Jurkat, Clone E6-1 (cell line): Measurements from ENCODE around the gene KRTAP3-1.
"Not testable (repeated sequence)": the region's sequence is repeated elsewhere in the genome, so short reads cannot be mapped to it uniquely, and the experiment has no call there.

ENCODE experiments used
- DNase-seq: peaks from one replicate; pipeline ENCODE4 v3.0.0-alpha.2; 2011; ENCODE audit warnings: low read depth, low spot score
- H3K4me3 ChIP-seq: 2 replicates; pipeline ENCODE4 v1.5.1; 2011; ENCODE audit warnings: mild to moderate bottlenecking, low read length, control low read depth, moderate library complexity

The KRTAP3-1 gene

DNA sequence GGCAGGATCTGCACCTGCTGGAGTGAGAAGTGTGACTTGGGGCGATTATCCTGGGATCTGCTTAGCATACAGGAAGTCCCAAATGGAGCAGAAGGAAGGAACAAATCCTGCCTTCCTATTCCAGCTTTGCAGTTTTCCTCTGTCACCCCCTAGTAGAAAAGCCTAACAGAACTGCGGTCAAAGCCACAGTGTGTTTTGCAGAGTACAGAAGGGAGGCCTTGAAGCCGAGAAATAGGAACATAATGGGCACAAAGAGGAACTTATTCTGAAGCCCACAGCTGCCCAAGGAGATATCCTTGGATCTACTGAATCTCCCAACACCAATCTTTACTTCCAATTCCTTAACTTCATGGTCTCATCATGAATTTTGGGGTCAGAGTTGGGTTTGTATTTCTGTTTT is 9.6 kb upstream of the KRTAP3-1 start:
- DNase-seq, result no peak
- no peak overlapping the region for H3K4me3 ChIP-seq

DNA sequence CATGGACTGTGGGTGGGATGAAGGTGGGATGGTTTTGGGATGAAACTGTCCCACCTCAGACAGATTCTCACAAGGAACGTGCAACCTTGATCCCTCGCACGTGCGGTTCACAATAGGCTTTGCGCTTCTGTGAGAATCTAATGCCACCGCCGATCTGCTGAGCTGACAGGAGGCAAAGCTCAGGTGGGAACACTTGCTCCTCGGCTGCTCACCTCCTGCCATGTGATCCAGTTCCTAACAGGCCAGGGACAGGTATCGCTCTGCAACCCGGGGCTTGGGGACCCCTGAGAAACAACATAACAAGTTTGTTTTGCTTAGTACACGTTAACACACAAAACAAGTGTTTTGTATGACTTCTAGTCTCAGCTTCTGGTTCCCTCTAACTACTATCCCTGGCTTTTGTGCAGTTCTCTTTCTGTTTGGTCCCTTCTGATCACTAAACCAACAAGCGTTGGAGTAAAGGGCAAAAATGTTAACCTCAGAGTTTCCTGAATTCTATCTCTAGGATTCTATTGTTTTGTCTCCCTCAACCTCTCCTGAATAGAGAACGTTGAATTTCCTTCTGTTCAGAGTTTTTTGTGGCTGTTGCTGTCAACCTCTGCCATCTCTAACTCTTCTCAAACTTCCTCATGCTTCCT is 7.8 kb upstream of the KRTAP3-1 start:
- no peak overlapping the region for H3K4me3 ChIP-seq
- DNase-seq, result no peak

DNA sequence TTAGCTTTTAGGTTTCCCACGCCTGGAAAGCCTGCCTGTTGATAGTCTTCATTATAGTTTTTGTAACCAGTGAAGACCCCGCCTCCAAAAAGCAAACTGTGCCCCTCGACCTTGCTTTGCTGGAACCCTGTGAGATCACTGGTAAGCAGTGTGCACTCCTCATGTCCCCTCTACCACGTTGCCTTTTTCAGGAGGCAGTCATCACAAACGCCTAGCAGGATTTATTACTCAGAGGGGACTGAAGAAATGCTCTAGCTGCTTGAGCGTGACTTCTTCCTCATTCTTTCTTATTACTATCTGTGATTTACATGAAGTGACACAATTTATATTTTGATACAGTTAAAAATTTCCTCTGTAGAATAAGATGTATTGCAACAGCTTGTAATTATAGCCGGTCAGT is 6.5 kb upstream of the KRTAP3-1 start:
- H3K4me3 ChIP-seq, result no peak overlapping the region
- DNase-seq, result no peak

DNA sequence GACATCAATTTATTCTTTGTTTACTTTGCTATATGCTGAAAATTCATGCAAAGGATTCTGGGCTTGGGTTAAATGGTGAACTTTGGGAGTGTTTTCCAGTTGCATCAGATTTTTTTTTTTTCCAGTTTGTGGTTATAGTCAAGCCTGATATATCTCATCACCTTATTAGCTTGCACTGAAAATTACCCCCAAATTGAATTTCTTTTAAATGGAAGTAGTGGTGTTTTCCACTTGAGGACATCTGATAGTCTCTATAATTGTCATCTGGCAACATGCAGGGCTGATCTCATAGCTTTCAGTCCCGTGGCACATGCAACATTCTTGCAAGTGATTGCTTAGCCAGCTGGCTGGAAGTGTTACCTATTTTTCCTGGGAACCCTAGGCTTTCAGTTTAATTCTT is 4.7 kb upstream of the KRTAP3-1 start:
- no peak for DNase-seq
- no peak overlapping the region for H3K4me3 ChIP-seq

DNA sequence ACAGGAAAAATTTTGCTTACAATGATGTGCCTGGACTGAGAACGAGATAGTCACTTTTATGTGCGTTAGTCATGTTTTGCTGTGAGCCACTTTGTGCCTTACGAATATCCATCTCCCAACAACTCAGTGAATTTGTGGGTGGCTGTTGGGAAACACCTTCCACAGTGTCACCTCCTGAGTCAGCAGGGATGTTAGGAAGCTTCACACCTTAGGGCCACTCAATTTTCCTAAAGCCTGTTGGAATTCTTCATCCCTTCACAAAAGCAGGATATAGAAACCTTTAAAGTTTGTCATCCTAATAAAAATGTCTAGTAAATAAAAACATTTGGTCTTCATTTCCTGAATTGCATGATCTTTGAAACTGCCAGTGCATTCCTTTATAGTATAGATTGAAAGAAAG is 4.3 kb upstream of the KRTAP3-1 start:
- no peak for DNase-seq
- no peak overlapping the region for H3K4me3 ChIP-seq

DNA sequence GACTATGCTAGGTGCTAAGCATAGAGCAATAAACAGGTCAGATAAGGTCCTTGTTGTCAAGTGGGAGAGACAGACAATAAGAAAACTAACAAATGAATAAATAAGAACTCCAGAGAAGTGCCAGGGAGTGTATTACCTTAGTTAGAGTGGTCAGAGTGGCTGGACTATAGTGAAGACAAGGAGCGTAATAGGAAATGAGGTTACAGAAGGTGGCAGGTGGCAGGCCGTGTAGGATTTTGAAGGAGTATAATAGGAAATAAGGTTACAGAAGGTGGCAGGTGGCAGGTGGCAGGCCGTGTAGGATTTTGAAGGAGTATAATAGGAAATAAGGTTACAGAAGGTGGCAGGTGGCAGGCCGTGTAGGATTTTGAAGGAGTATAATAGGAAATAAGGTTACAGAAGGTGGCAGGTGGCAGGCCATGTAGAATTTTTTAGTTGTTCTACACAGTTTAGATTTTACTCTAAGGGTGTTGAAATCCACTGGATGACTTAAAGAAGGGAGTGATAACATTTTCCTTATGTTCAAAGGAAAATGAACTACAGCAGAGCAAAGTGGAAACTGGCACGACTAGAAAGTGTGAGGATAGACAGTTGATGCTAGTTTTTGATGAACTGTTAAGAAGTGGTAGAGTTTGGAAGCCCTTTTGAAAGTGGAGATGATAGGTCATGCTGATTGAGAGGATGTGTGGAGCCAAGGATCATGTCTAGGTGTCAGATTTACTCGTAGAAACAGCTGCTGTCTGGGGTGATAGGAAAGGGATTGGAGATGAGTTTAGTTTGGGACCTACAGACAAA is 3.6 kb upstream of the KRTAP3-1 start:
- H3K4me3 ChIP-seq, result no peak overlapping the region
- no peak for DNase-seq

DNA sequence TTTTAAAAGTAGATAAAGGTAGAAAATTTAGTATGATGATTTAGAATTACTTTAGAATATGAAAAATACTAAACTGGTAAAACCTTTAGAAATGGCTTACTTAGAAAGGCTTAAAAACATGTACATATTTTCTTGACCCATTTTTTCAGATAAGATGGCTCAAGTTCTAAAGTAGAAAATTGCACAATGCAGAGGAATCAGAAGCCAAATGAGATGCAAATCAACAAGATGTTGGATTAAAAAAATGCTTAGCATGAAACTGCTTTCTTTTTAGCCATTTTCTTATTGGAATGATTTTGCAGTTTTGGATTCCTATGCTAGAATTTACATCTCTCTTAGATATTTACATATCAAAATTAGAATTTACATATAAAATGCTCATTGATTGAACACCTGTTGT is 1.5 kb upstream of the KRTAP3-1 start:
- no peak for DNase-seq
- H3K4me3 ChIP-seq, result no peak overlapping the region

DNA sequence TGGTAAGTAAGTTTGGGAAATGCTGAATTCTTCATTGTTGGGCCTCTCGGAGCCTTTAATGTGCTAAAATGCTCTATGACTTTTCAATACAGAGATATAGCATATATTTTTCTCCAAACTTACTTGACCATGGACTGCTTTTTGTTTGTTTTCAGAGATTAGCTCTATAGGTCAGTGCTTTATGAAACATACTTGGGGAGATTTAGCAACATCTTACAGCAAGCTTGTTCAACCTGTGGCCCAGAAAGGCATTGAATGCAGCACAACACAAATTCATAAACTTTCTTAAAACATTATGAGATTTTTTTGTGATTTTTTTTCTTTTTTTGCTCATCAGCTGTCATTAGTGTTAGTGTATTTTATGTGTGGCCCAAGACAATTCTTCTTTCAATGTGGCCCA is 1.0 kb upstream of the KRTAP3-1 start:
- no peak for DNase-seq
- H3K4me3 ChIP-seq, result no peak overlapping the region

DNA sequence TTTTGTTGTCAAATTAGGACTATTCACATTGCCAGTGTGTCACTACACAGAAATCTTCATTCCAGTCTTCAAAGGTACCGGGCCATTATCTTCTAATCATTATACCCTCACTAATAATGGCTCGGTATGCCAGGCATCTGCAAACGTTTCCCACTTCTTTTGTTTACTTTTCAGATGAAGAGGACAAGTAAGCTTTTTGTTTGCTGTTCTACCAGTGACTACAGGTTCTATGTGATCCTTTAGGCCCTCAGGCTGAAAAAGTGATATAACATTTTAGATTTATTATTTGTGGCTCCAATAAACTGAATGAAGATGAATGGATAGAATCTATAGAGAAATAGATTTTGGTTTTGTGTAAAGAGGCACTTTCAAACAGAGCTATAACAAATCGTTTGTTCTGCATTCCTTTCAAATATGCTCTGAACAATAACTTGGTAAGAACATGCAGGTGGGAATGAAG is 403 bp upstream of the KRTAP3-1 start:
- no peak for DNase-seq

DNA sequence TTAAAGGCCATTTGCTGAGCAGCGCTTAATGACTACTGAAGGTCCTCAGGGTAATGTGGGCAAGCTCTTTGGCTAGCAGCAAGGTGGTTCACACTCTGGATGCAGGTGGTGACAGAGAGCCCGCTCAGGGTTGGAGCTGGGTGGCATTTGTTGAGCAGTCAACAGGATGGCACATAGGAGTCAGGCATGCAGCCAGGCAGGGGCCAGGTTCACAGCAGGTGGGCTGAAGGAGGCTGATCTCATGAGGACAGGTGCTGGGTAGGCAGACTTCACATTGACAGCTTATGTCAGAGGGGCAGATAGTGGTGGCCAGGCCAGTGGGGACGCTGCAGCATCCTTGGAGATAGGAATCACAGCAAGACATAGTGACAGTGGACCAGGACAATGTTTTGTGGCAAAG is 4.5 kb downstream of the KRTAP3-1 start:
- no peak for DNase-seq
- no peak overlapping the region for H3K4me3 ChIP-seq

More for the DNA sequence above, 403 bp upstream of the KRTAP3-1 start:
- no peak overlapping the region for H3K4me3 ChIP-seq

DNA sequence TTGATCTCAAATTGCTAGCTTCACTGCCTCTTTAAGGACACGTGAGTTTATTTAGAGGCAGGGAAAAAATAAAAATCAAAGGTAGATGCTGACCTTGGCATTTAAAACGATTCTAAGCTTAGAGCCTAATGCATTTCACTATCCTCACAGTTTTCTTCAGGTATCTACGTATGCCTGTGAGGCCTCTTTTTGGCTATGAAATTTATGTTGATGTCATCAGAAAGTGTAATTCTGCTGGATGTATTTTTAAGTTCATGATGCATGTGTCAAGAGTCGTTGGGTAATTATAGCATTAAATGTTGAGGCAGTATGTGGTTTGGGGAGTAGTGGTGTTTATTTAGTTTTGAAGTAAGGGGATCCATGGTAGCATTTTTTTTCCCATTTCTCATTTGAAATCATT is 5.0 kb downstream of the KRTAP3-1 start:
- no peak for DNase-seq
- H3K4me3 ChIP-seq, result no peak overlapping the region

DNA sequence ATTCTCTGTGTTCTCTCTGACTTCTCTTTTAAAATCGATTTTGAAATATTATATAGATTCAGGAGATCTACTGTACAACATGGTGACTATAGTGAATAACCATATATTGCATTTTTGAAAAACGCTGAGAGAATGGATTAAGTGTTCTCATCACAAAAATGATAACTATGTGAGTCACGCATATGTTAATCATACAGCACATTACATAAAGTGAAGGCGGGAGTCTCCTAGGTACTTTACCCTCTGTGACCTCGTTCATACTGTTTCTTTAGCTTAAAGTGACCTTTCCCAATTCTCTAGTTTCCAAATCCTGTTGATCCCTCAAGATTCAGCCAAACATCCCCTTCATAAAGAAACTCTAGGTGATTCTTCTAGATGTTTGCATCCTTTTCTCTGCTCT is 6.1 kb downstream of the KRTAP3-1 start:
- no peak overlapping the region for H3K4me3 ChIP-seq
- no peak for DNase-seq

DNA sequence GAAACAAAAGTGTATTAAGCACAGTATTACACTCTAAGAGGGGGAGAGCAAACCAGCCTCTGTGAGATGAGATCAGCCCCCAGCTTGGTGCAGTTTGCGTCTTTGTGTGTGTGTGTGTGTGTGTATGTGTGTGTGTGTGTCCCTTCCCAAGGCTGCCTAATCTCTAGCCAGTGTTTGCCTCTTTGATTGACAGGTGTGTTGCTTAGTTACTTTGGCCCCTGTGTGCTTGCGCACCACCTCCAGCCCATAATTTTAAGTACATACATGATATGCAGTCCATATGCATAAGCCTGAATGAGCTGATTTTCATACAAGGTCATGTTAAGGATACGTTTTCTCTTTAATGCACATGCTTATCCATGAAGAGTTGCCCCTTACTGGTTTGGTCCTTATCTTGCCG is 7.1 kb downstream of the KRTAP3-1 start:
- no peak overlapping the region for H3K4me3 ChIP-seq
- DNase-seq, result no peak

DNA sequence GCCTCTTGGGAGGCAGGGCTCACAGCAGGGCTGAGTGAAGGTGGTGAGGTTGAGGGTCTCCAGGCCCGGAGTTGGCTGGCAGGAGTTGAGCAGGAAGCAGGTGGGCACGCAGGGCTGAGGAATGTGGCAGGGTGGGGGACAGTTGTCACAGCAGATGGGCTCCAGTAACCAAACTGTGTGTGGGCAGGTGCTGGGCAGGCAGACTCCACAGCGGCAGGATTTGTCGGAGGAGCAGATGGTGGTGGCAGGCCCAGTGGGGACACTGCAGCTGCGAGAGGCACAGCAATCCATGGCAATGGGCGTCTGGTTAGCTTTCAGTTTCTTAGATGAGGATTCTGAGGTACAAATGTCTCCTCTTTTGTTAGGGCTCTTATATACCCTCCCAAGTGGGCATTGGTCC is 9.4 kb downstream of the KRTAP3-1 start, which contains the start of gene KRTAP3-2:
TSS of gene KRTAP3-2 (minus strand) at position 344 of the 400 bp plus-strand sequence. CDS start at position 291, 53 bp downstream.
- DNase-seq, H3K4me3 ChIP-seq: not testable (repeated sequence)

DNA sequence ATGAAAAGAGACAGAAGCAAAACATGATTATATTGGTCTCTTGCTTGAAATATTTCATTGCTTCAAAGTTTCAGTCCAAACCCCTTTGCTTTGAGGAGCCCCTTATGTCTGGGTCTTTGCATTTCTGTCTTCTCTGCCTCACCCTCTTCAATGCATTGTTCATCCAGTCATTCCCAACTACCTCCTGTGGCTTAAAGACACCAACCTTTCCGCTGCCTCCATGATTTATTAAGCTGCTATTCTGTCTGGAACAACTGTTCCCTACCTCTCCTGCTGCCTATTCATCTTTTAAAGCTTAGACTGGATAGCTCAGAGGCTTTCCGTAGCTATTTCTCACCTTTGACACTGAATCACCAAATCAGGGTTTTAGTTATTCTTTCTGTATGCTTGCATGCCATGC is 11.6 kb downstream of the KRTAP3-1 start:
- H3K4me3 ChIP-seq, result no peak overlapping the region
- DNase-seq, result no peak

DNA sequence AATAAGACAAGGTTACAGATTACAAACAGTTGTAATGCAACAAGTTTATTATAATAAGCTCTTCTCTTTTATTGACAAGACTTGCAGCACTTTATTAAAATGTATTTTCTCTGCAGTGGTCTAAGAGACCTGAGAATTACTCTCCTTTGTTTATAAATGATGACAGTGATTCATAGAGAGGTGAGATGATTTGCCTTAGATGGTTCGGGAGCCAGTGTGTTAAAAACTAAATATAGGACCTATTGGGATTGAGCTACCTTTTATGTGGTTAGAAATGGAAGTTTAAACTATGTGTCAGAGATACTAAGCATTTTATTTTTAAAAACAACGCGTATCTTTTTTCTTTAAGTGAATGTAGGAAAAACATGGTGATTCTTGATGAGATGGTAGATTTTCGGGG is 12.1 kb downstream of the KRTAP3-1 start:
- no peak overlapping the region for H3K4me3 ChIP-seq
- no peak for DNase-seq

DNA sequence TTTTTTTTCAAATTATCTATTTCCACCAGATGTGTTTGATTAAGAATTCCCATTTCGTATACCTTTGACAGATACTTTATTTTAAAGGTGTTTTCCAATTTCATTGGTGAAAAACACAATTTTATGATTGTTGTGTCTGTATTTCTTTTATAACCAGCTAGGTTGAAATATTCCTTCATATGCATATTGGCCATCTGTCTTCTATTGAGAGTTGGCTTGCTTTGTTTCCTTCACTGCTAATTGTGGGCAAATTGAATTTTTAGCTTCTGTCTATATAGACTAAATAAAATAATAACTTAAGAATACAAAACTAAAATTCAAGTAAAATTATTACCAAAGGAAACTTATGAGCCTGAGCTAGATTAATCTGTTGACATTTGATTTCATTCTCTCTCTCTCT is 13.8 kb downstream of the KRTAP3-1 start:
- no peak for DNase-seq
- no peak overlapping the region for H3K4me3 ChIP-seq

DNA sequence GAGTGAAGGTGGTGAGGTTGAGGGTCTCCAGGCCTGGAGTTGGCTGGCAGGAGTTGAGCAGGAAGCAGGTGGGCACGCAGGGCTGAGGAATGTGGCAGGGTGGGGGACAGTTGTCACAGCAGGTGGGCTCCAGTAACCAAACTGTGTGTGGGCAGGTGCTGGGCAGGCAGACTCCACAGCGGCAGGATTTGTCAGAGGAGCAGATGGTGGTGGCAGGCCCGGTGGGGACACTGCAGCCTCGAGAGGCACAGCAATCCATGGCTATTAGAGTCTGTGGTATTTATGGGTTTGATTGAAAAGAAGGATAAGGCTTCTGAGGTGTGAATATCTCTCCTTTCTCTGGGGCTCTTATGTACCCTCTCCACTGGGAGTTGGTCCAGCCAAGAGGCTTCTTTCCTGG is 15.1 kb downstream of the KRTAP3-1 start, which contains the start of gene KRTAP3-3:
TSS of gene KRTAP3-3 (minus strand) at position 326 of the 400 bp plus-strand sequence. CDS start at position 259, 67 bp downstream.
- DNase-seq, result no peak
- no peak within 1 kb of the TSS for H3K4me3 ChIP-seq

DNA sequence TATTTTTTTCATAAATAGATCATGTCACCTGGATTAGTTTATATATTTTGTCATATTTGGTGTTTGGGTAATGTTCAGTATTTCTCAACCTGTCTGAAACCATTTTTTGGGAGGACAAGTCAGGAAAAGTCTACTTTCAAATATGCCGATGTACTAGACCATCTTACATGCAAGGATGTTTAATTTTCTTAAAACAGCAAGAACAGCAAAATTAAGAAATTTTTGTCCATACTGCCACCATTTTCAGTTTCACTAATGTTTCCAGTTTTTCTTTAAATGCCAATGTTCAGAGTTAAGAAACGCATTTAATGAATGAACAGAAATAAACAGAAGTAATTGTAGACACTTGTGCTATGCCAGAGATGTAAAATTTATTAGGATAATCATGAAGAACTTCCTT is 15.8 kb downstream of the KRTAP3-1 start:
- DNase-seq, result no peak
- no peak overlapping the region for H3K4me3 ChIP-seq

DNA sequence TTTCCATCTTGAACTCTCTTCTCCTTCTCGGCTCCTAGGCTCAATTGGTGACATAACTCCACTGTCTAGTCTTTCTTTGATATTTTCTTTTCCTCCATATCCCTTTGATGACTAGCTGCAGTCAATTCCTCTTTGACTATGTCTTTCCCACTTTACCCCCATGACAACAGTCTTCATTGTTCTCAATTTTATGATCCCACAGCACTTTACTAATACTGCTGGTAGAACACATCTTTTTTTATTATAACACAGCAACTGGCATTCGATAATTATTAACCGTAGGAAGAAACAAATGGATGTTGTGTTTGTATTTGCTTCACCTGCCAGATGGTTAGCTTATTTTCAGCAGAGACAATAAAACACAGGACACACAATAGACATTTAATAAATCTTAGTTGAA is 16.3 kb downstream of the KRTAP3-1 start:
- no peak overlapping the region for H3K4me3 ChIP-seq
- no peak for DNase-seq

DNA sequence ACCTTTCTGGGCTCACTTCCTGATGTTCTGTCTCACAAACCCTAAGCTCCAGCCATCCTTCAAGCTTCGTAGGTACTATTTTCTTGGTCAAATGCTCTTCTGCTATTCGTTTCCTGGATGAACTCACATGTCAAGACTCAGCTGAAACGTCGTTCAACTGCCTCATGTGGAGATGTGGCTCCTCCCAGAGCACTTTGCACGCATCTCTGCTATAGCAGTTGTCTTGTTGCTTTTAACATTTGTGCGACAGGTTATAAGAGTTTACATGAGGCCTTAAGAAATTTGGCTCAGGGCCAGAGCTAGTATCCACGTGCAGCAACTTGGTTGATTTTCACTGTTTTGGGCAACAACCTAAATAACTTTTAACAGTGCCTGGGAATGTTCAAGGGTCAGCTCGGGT is 22.0 kb downstream of the KRTAP3-1 start:
- H3K4me3 ChIP-seq, result no peak overlapping the region
- no peak for DNase-seq
